Ovary (tissue), 3 donors: ENCODE data around the gene NFIA.

ENCODE experiments used
- EP300 ChIP-seq: sonication (generic); formaldehyde crosslinking; IDR thresholded peaks from one replicate; pipeline ENCODE4 v1.6.1; 2017; ENCODE audit warnings: antibody characterized with exemption
- POLR2A ChIP-seq: fragments of 450-650 bp; IDR thresholded peaks from one replicate; pipeline ENCODE4 v1.6.1; 2017; ENCODE audit warnings: antibody characterized with exemption, mild to moderate bottlenecking, moderate library complexity
- TF ChIP-seq, protein P1 (sequence below), 3 donors: fragments of 450-650 bp in 2 of 3; fragments of 200-600 bp in 1 of 3; IDR thresholded peaks; one replicate each; pipeline versions ENCODE4 v1.5.1 to v1.8.0; 2016 to 2022; ENCODE audit warnings: antibody characterized with exemption in 3 of 3, mild to moderate bottlenecking in 1 of 3
- donor health status: DM: no; HTN: no; CAD: no.

- TF ChIP-seq, protein P1, sequence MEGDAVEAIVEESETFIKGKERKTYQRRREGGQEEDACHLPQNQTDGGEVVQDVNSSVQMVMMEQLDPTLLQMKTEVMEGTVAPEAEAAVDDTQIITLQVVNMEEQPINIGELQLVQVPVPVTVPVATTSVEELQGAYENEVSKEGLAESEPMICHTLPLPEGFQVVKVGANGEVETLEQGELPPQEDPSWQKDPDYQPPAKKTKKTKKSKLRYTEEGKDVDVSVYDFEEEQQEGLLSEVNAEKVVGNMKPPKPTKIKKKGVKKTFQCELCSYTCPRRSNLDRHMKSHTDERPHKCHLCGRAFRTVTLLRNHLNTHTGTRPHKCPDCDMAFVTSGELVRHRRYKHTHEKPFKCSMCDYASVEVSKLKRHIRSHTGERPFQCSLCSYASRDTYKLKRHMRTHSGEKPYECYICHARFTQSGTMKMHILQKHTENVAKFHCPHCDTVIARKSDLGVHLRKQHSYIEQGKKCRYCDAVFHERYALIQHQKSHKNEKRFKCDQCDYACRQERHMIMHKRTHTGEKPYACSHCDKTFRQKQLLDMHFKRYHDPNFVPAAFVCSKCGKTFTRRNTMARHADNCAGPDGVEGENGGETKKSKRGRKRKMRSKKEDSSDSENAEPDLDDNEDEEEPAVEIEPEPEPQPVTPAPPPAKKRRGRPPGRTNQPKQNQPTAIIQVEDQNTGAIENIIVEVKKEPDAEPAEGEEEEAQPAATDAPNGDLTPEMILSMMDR (IDR thresholded peaks at IDR 0.05): no peak
- TF ChIP-seq POLR2A (no peak), EP300 (no peak)
Observed at GRCh38 chr1:61095470-61095812, 13.1 kb downstream of the NFIA start.
